Measurements from ENCODE around the gene FIZ1. TPM values are rescaled to one million over a fixed set of nuclear protein-coding genes. Genes with fewer than 3 reads are reported as not detected.

Gene FIZ1
- total RNA-seq (10 to 100 TPM in 1 of 2 donors, 1 to 10 TPM in 1; 9.2 to 10.7 TPM), total RNA-seq (8.7 to 14.4 reads per million in 2 donors)

- DNase-seq (peak; percentile 90 to 94 (median 91)), ATAC-seq (peak; percentile 80)
- H3K36me3 Mint-ChIP-seq (ENCODE audit: low read depth), result peaks cover 8% of the 10 kb centered on the region
- no peaks in the 10 kb centered on the region for H3K27me3 Mint-ChIP-seq
- H3K9me3 ChIP-seq (ENCODE audit: control insufficient read depth, low read length, poor library complexity, severe bottlenecking), result no peaks in the 10 kb centered on the region
- H3K4me1 Mint-ChIP-seq, result peaks cover 20% of the 10 kb centered on the region
- H3K4me3 Mint-ChIP-seq, result peak within 1 kb of the TSS; percentile 95
- H3K27ac Mint-ChIP-seq, result peak within 1 kb of the TSS; percentile 95
Observed at GRCh38 chr19:55599468-55599841, at the start of gene FIZ1. Gene FIZ1 (minus strand): TSS chr19:55599517. CDS start chr19:55597865, 1,652 bp downstream.

- Mint-ChIP-seq H3K27ac (peak overlapping the region; percentile 77), H3K36me3 (ENCODE audit: low read depth) (no peaks in the 10 kb centered on the region), H3K27me3 (no peaks in the 10 kb centered on the region), H3K4me3 (peak overlapping the region; percentile 85), H3K4me1 (peaks cover 22% of the 10 kb centered on the region)
- no peaks in the 10 kb centered on the region for H3K9me3 ChIP-seq (ENCODE audit: control insufficient read depth, low read length, poor library complexity, severe bottlenecking)
- ATAC-seq (no peak), DNase-seq (no peak)
Observed at GRCh38 chr19:55648585-55649267, 49.4 kb upstream of the FIZ1 start.

- Mint-ChIP-seq H3K4me1 (peaks cover 25% of the 10 kb centered on the region), H3K4me3 (peak within 1 kb of the TSS; percentile 85), H3K27ac (peak within 1 kb of the TSS; percentile 77), H3K36me3 (ENCODE audit: low read depth) (no peaks in the 10 kb centered on the region), H3K27me3 (no peaks in the 10 kb centered on the region)
- ATAC-seq (peak; percentile 34), DNase-seq (no peak)
- H3K9me3 ChIP-seq (ENCODE audit: control insufficient read depth, low read length, poor library complexity, severe bottlenecking), result no peaks in the 10 kb centered on the region
Observed at GRCh38 chr19:55647732-55648584, 48.6 kb upstream of the FIZ1 start, which contains the start of gene CCDC106. Gene CCDC106 (plus strand): TSS chr19:55648212. CDS start chr19:55649047, 835 bp downstream.

- Mint-ChIP-seq H3K36me3 (ENCODE audit: low read depth) (no peaks in the 10 kb centered on the region), H3K27me3 (no peaks in the 10 kb centered on the region), H3K4me1 (peaks cover 28% of the 10 kb centered on the region), H3K27ac (peak overlapping the region; percentile 60), H3K4me3 (peak overlapping the region; percentile 71)
- no peaks in the 10 kb centered on the region for H3K9me3 ChIP-seq (ENCODE audit: control insufficient read depth, low read length, poor library complexity, severe bottlenecking)
- DNase-seq, result no peak
- no peak for ATAC-seq
Observed at GRCh38 chr19:55646889-55647731, 47.8 kb upstream of the FIZ1 start.

GRCh38 chr19:55645512-55645881 is 46.2 kb upstream of the FIZ1 start:
- H3K36me3 Mint-ChIP-seq (ENCODE audit: low read depth), result no peaks in the 10 kb centered on the region
- peak overlapping the region; percentile 67 for H3K27ac Mint-ChIP-seq
- peaks cover 35% of the 10 kb centered on the region for H3K4me1 Mint-ChIP-seq
- no peaks in the 10 kb centered on the region for H3K9me3 ChIP-seq (ENCODE audit: control insufficient read depth, low read length, poor library complexity, severe bottlenecking)
- no peaks in the 10 kb centered on the region for H3K27me3 Mint-ChIP-seq
- peak overlapping the region; percentile 67 for H3K4me3 Mint-ChIP-seq
- ATAC-seq (no peak), DNase-seq (no peak)

GRCh38 chr19:55644842-55645511 is 45.7 kb upstream of the FIZ1 start:
- H3K9me3 ChIP-seq (ENCODE audit: control insufficient read depth, low read length, poor library complexity, severe bottlenecking), result no peaks in the 10 kb centered on the region
- Mint-ChIP-seq H3K36me3 (ENCODE audit: low read depth) (no peaks in the 10 kb centered on the region), H3K27me3 (no peaks in the 10 kb centered on the region), H3K4me3 (peak overlapping the region; percentile 67), H3K27ac (peak overlapping the region; percentile 67), H3K4me1 (peaks cover 40% of the 10 kb centered on the region)
- ATAC-seq, result no peak
- DNase-seq, result no peak

GRCh38 chr19:55644191-55644833 is 45.0 kb upstream of the FIZ1 start:
- DNase-seq (no peak), ATAC-seq (no peak)
- H3K9me3 ChIP-seq (ENCODE audit: control insufficient read depth, low read length, poor library complexity, severe bottlenecking), result no peaks in the 10 kb centered on the region
- Mint-ChIP-seq H3K4me1 (peaks cover 37% of the 10 kb centered on the region), H3K27ac (peak overlapping the region; percentile 99), H3K36me3 (ENCODE audit: low read depth) (no peaks in the 10 kb centered on the region), H3K27me3 (no peaks in the 10 kb centered on the region), H3K4me3 (peak overlapping the region; percentile 98)

GRCh38 chr19:55643887-55644176 is 44.5 kb upstream of the FIZ1 start:
- H3K27me3 Mint-ChIP-seq, result no peaks in the 10 kb centered on the region
- peaks cover 40% of the 10 kb centered on the region for H3K4me1 Mint-ChIP-seq
- ATAC-seq (no peak), DNase-seq (no peak)
- H3K9me3 ChIP-seq (ENCODE audit: control insufficient read depth, low read length, poor library complexity, severe bottlenecking), result no peaks in the 10 kb centered on the region
- H3K36me3 Mint-ChIP-seq (ENCODE audit: low read depth), result no peaks in the 10 kb centered on the region
- H3K4me3 Mint-ChIP-seq, result peak overlapping the region; percentile 98
- peak overlapping the region; percentile 99 for H3K27ac Mint-ChIP-seq

- DNase-seq (peak; percentile 65 to 70 (median 69)), ATAC-seq (peak; percentile 63)
- H3K4me1 Mint-ChIP-seq, result peaks cover 40% of the 10 kb centered on the region
- H3K4me3 Mint-ChIP-seq, result peak within 1 kb of the TSS; percentile 98
- H3K9me3 ChIP-seq (ENCODE audit: control insufficient read depth, low read length, poor library complexity, severe bottlenecking), result no peaks in the 10 kb centered on the region
- H3K36me3 Mint-ChIP-seq (ENCODE audit: low read depth), result no peaks in the 10 kb centered on the region
- H3K27me3 Mint-ChIP-seq, result no peaks in the 10 kb centered on the region
- peak within 1 kb of the TSS; percentile 99 for H3K27ac Mint-ChIP-seq
Observed at GRCh38 chr19:55643003-55643886, 43.9 kb upstream of the FIZ1 start, which contains the start of gene ZNF581. Gene ZNF581 (plus strand): TSS chr19:55643649. CDS start chr19:55644572, 923 bp downstream.

- peak overlapping the region; percentile 99 for H3K27ac Mint-ChIP-seq
- H3K4me1 Mint-ChIP-seq, result peaks cover 44% of the 10 kb centered on the region
- no peaks in the 10 kb centered on the region for H3K9me3 ChIP-seq (ENCODE audit: control insufficient read depth, low read length, poor library complexity, severe bottlenecking)
- peak; percentile 15 for ATAC-seq
- H3K27me3 Mint-ChIP-seq, result no peaks in the 10 kb centered on the region
- H3K36me3 Mint-ChIP-seq (ENCODE audit: low read depth), result no peaks in the 10 kb centered on the region
- H3K4me3 Mint-ChIP-seq, result peak overlapping the region; percentile 98
- no peak for DNase-seq
Observed at GRCh38 chr19:55642153-55643002, 43.1 kb upstream of the FIZ1 start.
